Keratinocyte (primary cell): Measurements from ENCODE around the gene LANCL3.

Experiments
- EZH2 ChIP-seq: IDR thresholded peaks from one replicate; pipeline ENCODE4 v1.6.1; 2012; ENCODE audit warnings: inconsistent platforms, mild to moderate bottlenecking, low read length, moderate library complexity
- TF ChIP-seq, protein P1 (sequence below), 3 experiments: IDR thresholded peaks in 1 of 3; conservative IDR thresholded peaks in 1 of 3; optimal IDR thresholded peaks in 1 of 3; 2 replicates in 2 of 3; 3 replicates in 1 of 3; pipeline versions ENCODE3 to v1.5.1; 2011; ENCODE audit warnings: low read length in 3 of 3, mild to moderate bottlenecking in 3 of 3, moderate library complexity in 2 of 3, control low read depth in 1 of 3, inconsistent platforms in 1 of 3; ENCODE audit not compliant: insufficient read depth in 2 of 3; ENCODE audit errors: extremely low read depth in 1 of 3

DNA sequence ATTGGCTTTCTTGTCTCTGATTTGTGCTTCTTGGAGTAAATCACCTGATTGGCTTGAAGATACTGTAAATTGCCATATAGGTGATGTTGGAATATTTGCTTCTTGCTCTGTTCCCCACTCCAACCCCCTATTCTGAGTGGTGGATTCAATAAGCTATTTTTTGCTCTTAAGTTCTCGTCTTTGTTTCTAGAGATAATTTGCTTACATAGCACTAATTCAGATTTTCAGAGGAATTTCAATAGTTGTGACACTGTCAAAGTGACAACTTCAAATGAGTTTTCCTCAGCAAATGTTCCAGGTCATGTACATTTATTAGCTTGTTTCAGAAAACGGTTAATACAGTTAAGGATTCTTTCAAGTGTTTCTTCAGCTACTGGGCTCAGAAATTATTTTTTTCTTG, 18.6 kb downstream of the LANCL3 start:
- TF ChIP-seq, protein P1, sequence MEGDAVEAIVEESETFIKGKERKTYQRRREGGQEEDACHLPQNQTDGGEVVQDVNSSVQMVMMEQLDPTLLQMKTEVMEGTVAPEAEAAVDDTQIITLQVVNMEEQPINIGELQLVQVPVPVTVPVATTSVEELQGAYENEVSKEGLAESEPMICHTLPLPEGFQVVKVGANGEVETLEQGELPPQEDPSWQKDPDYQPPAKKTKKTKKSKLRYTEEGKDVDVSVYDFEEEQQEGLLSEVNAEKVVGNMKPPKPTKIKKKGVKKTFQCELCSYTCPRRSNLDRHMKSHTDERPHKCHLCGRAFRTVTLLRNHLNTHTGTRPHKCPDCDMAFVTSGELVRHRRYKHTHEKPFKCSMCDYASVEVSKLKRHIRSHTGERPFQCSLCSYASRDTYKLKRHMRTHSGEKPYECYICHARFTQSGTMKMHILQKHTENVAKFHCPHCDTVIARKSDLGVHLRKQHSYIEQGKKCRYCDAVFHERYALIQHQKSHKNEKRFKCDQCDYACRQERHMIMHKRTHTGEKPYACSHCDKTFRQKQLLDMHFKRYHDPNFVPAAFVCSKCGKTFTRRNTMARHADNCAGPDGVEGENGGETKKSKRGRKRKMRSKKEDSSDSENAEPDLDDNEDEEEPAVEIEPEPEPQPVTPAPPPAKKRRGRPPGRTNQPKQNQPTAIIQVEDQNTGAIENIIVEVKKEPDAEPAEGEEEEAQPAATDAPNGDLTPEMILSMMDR (optimal IDR thresholded peaks at IDR 0.05 in 1 of 3, IDR thresholded peaks at IDR 0.05 in 1 of 3, conservative IDR thresholded peaks at IDR 0.05 in 1 of 3; ENCODE audit: extremely low read depth in 1 of 3, insufficient read depth in 2 of 3, low read length in 3 of 3), result no peak
- no peak for TF ChIP-seq EZH2
